GM15510 (cell line): ENCODE results near the gene PINLYP.

Source experiments
- POLR2A ChIP-seq: IDR thresholded peaks from 3 replicates; pipeline ENCODE4 v1.6.1; 2011; ENCODE audit warnings: borderline replicate concordance; ENCODE audit not compliant: insufficient read length; ENCODE audit errors: extremely low read depth

Gene PINLYP

GRCh38 chr19:43575156-43575950, at the start of gene PINLYP, which contains the start of gene XRCC1:
TSS of gene PINLYP (plus strand) at chr19:43575801. CDS start at chr19:43577192, 1,391 bp downstream.
TSS of gene XRCC1 (minus strand) at chr19:43575527. CDS start at chr19:43575458, 69 bp downstream.
- peak; percentile 49 for TF ChIP-seq POLR2A

- no peak for TF ChIP-seq POLR2A
Measured at GRCh38 chr19:43525836-43526771, 49.5 kb upstream of the PINLYP start.

- peak; percentile 91 for TF ChIP-seq POLR2A
Measured at GRCh38 chr19:43526884-43527859, 48.4 kb upstream of the PINLYP start, which contains the start of gene ETHE1. TSS of gene ETHE1 (minus strand) at chr19:43527201. CDS start at chr19:43527177, 24 bp downstream.

DNA sequence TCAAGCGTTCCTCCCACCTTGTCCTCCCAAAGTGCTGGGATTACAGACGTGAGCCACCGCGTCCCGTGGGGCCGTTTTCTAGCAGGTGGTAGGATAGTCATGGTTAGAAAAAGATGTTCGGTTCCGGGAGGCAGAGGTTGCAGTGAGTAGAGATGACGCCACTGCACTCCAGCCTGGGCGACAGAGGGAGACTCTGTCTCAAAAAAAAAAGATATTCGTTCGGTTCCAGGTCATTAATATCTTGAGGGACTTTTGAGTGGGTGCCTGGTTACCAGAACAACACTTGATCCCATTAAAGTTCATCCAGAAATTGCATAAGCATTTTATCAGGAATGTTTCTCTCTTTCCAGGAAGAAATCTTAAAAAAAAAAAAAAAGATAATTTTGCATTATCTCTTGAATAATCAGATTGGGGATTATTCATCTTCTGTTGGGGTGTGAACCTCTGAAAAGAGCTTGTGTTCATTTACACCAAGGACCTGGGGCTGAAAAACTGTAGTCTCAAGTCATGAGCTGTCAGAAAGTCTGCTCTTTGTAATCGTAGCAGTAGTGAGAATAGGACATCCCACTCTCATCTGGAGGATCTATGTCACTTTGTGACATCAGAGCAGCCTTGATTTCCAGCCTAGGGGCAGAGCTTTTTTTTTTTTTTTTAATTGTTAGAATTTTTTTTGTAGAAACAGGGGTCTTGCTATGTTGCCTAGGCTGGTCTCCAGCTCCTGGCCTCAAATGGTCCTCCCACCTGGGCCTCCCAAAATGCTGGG, 47.6 kb upstream of the PINLYP start:
- TF ChIP-seq POLR2A, result no peak

- no peak for TF ChIP-seq POLR2A
Measured at GRCh38 chr19:43532571-43532961, 43.0 kb upstream of the PINLYP start.

GRCh38 chr19:43532962-43533545, 42.5 kb upstream of the PINLYP start, which contains the start of gene ZNF575:
TSS of gene ZNF575 (plus strand) at chr19:43533188. CDS start at chr19:43534423, 1,235 bp downstream.
- TF ChIP-seq POLR2A, result peak; percentile 61

DNA sequence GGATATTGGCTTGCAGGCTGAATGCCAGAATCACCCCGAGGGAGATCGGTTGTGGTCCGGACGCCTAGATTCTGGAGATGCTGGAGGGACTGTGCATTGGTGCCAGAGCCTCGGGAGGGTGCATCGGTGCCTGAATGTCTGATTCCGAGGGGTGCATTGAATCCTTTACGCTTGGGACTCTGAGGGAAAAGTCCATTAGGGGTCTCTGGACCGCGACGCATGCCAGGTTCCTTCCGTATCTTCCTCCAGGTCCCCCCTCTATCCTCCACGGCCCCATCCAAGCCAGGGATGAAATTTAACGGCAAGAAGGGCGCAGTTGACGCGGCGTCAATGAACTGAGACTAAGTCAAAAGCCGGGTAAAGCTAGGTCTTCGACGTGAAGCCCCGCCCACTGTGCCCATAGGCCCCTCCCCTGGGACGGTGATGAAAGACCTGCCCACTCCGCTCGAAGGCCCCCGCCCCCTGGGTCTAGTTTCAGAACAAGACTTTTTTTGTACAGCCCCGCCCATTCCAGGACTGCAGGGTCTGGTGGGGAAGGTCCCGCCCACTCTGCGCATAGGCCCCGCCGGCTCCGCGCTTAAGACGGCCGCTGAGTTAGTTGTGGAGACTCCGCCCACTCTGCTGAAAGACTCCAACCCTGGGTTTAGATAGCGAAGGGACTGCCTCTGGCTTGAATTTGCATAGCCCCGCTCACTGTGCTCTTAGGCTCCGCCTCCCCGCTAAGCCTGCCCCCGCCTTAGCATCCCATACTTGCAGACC, 41.9 kb upstream of the PINLYP start:
- TF ChIP-seq POLR2A, result no peak

DNA sequence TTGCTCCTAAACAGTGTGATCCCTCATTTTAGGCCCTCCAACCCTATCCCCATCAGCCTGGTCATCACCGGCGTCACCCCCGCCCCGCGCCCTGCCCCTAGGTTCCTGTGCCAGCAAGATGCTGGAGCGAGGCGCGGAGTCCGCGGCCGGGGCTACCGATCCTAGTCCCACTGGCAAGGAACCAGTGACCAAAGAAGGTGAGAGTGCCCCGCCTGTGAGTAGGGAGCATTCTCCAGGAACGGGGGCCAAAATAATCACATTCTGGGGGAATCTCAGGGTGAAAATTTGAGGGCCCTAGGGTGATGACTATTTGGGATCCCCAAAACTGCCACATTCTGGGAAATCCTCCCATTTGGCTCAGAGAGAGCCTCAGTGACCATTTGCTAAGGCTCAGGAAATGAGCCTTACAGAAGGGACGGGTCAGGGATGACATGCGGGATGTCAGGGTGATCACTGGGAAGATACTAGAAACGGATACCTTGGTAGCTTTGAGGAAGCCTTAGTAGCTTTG, 41.2 kb upstream of the PINLYP start:
- TF ChIP-seq POLR2A, result no peak

GRCh38 chr19:43534816-43535761, 40.5 kb upstream of the PINLYP start:
- TF ChIP-seq POLR2A, result no peak

DNA sequence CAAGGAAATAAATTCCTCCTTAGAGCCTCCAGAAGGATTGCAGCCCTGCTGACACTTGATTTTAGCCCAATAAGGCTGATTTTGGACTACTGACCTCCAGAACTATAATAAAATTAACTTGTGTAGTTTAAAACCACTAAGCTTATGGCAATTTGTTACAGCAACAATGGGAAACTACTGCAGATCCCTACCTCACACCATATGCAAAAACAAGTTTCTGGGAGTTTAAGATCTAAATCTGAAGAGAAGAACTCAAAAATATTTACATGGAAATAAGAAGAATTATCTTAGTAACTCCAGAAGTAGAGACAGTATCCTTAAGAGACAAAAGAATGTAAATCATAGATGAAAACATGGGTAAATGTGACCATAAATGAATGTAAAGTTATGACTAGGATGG, 36.7 kb upstream of the PINLYP start:
- no peak for TF ChIP-seq POLR2A

DNA sequence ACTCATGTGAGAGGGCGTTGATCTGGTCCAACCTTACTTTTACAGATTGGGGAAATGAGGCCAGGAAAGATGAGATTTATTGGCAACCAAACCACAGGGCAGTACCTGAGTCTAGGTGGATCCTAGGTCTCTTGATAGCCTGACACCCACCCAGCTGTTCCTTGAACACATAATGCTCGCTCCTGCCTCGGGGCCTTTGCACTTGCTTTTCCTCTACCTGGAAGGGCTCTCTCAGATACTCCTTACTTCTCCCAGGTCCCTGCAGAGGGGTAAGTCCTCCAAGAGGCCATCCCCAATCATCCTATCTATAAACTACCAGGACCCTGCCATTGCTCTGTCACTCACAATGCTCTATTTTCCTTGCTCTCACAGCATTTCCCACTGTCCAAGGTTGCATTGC, 35.2 kb upstream of the PINLYP start:
- TF ChIP-seq POLR2A, result no peak
